GM12865 (cell line): ENCODE data around the gene RHCE.

ENCODE experiments used
- DNase-seq: peaks from one replicate; pipeline ENCODE4 v3.0.0; 2010; ENCODE audit warnings: low read depth
- H3K4me3 ChIP-seq: 2 replicates; pipeline ENCODE4 v1.5.1; 2011; ENCODE audit warnings: mild to moderate bottlenecking, low read depth, low read length, control low read depth
- TF ChIP-seq, protein P1 (sequence below): IDR thresholded peaks from 2 replicates; pipeline ENCODE4 v1.5.1; 2011; ENCODE audit warnings: low read length, control low read depth, low read depth, inconsistent platforms; ENCODE audit not compliant: insufficient read depth; ENCODE audit errors: missing control alignments

The RHCE gene

GRCh38 chr1:25347556-25347955 lies 73.1 kb downstream of the RHCE start:
- no peak for DNase-seq
- TF ChIP-seq, protein P1, sequence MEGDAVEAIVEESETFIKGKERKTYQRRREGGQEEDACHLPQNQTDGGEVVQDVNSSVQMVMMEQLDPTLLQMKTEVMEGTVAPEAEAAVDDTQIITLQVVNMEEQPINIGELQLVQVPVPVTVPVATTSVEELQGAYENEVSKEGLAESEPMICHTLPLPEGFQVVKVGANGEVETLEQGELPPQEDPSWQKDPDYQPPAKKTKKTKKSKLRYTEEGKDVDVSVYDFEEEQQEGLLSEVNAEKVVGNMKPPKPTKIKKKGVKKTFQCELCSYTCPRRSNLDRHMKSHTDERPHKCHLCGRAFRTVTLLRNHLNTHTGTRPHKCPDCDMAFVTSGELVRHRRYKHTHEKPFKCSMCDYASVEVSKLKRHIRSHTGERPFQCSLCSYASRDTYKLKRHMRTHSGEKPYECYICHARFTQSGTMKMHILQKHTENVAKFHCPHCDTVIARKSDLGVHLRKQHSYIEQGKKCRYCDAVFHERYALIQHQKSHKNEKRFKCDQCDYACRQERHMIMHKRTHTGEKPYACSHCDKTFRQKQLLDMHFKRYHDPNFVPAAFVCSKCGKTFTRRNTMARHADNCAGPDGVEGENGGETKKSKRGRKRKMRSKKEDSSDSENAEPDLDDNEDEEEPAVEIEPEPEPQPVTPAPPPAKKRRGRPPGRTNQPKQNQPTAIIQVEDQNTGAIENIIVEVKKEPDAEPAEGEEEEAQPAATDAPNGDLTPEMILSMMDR: no peak
- H3K4me3 ChIP-seq: no peak overlapping the region

- no peak for DNase-seq
- TF ChIP-seq, protein P1: no peak
- no peak overlapping the region for H3K4me3 ChIP-seq
These were observed 76.8 kb downstream of the RHCE start for GRCh38 chr1:25343872-25344271.

DNA sequence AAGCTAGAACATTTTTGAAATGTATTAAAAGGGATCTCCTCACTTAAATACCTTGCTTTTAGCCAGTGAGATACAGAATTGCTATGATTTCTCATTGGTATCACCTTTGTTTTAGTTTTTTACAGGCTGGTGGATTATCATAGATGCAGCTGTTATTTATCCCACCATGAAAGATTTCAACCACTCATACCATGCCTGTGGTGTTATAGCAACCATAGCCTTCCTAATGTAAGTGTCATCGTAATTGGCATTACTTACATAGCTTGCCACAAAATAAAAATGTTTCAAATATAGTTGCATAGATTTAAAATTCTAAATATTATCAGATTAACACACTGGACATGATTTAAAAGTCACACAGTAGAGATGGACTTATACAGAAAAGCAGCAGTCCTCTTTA lies 77.8 kb downstream of the RHCE start:
- DNase-seq: no peak
- no peak overlapping the region for H3K4me3 ChIP-seq
- TF ChIP-seq, protein P1: no peak

- DNase-seq: no peak
- H3K4me3 ChIP-seq: no peak overlapping the region
- TF ChIP-seq, protein P1: no peak
These were observed 78.9 kb downstream of the RHCE start for GRCh38 chr1:25341746-25342145.

- no peak for DNase-seq
- TF ChIP-seq, protein P1: no peak
- H3K4me3 ChIP-seq: peak overlapping the region; percentile 84
These were observed 81.6 kb downstream of the RHCE start for GRCh38 chr1:25338986-25339385.

- TF ChIP-seq, protein P1: no peak
- peak; percentile 93 for DNase-seq
- peak within 1 kb of the TSS; percentile 84 for H3K4me3 ChIP-seq
These were observed 82.2 kb downstream of the RHCE start, which contains the start of gene TMEM50A for GRCh38 chr1:25338188-25338981. Gene TMEM50A (plus strand): TSS chr1:25338334. CDS start chr1:25340487, 2,153 bp downstream.

- H3K4me3 ChIP-seq: peak overlapping the region; percentile 57
- peak; percentile 15 for DNase-seq
These were observed 83.0 kb downstream of the RHCE start for GRCh38 chr1:25337483-25338187.
